Suprapubic skin (tissue), 4 donors: ENCODE data around the gene ATP5PB. TPM values are rescaled to one million over a fixed set of nuclear protein-coding genes. Genes with fewer than 3 reads are reported as not detected.
A peak's percentile ranks its signal among the peaks of the same experiment; 100 is the strongest.

ENCODE experiments used
- DNase-seq, 2 donors: peaks; one replicate each; pipeline ENCODE4 v3.0.0-alpha.2; 2019; ENCODE audit warnings: low spot score in 2 of 2
- H3K27ac ChIP-seq: fragments of 200-600 bp; sonication (generic); one replicate; pipeline ENCODE4 v1.5.1; 2019
- H3K27me3 ChIP-seq: fragments of 200-600 bp; sonication (generic); one replicate; pipeline ENCODE4 v1.5.1; 2019
- H3K36me3 ChIP-seq: fragments of 200-600 bp; sonication (generic); one replicate; pipeline ENCODE4 v1.5.1; 2019
- H3K4me1 ChIP-seq: fragments of 200-600 bp; sonication (generic); one replicate; pipeline ENCODE4 v1.5.1; 2019
- H3K4me3 ChIP-seq: fragments of 200-600 bp; sonication (generic); one replicate; pipeline ENCODE4 v1.5.1; 2019; ENCODE audit warnings: mild to moderate bottlenecking
- H3K9me3 ChIP-seq: fragments of 200-600 bp; sonication (generic); one replicate; pipeline ENCODE4 v1.5.1; 2019
- EP300 ChIP-seq: sonication (generic); formaldehyde crosslinking; IDR thresholded peaks from one replicate; pipeline ENCODE4 v1.6.1; 2017; ENCODE audit warnings: antibody characterized with exemption
- POLR2A ChIP-seq, 2 donors: fragments of 450-650 bp; IDR thresholded peaks; one replicate each; pipeline ENCODE4 v1.6.1; 2017; ENCODE audit warnings: antibody characterized with exemption in 2 of 2, mild to moderate bottlenecking in 2 of 2, moderate library complexity in 2 of 2
- POLR2AphosphoS5 ChIP-seq, 3 donors: sonication (generic); formaldehyde crosslinking; IDR thresholded peaks; one replicate each; pipeline ENCODE4 v1.6.1; 2017; ENCODE audit warnings: antibody characterized with exemption in 3 of 3
- WGBS: methylation state at CpG from one replicate; pipeline ENCODE4 v1.1.5; 2018; 5-methylcytosine and 5-hydroxymethylcytosine counted together
- total RNA-seq, 4 donors: library from RNA; depleted of rRNA; stranded (reverse); fragments of >200 nt; gene quantifications; one replicate each; pipeline ENCODE4 v1.1.0, GENCODE V29; 2016
- TF ChIP-seq, protein P1 (sequence below), 2 donors: fragments of 200-600 bp in 1 of 2; fragments of 450-650 bp in 1 of 2; sonication (generic) in 1 of 2; IDR thresholded peaks; one replicate each; pipeline ENCODE4 v1.5.1; 2016 to 2019; ENCODE audit warnings: antibody characterized with exemption in 2 of 2, mild to moderate bottlenecking in 1 of 2, moderate library complexity in 1 of 2

ATP5PB gene
- total RNA-seq, 4 donors from 2014 or later = 79.6 to 154 (median 140) TPM

DNA sequence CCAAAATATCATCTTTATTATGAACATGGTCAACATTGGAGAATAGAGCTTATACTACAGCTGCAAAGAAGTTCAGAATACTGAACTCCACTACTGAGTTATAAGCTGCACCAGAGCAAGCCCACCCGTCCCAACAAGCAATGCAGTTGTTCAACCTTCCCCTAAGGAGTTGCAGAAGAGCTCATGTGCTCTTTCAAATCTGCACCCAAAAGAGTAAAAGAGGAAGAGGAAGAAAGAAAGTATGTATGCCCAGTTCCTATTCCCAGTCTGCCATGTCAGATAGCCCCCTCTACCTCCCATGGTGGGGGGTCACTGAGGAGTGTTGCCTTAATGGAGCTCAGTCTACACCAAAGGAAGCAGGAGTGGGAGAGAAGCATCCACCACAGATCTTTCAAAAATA lies 31.4 kb downstream of the ATP5PB start:
- no peaks in the 10 kb centered on the region for H3K9me3 ChIP-seq
- H3K27me3 ChIP-seq = no peaks in the 10 kb centered on the region
- H3K27ac ChIP-seq = no peak overlapping the region
- H3K4me1 ChIP-seq = peaks cover 5% of the 10 kb centered on the region
- H3K36me3 ChIP-seq = no peaks in the 10 kb centered on the region
- TF ChIP-seq POLR2A (IDR thresholded peaks at IDR 0.05) (no peak), EP300 (no peak), POLR2AphosphoS5 (IDR thresholded peaks at IDR 0.05) (no peak)
- TF ChIP-seq, protein P1, sequence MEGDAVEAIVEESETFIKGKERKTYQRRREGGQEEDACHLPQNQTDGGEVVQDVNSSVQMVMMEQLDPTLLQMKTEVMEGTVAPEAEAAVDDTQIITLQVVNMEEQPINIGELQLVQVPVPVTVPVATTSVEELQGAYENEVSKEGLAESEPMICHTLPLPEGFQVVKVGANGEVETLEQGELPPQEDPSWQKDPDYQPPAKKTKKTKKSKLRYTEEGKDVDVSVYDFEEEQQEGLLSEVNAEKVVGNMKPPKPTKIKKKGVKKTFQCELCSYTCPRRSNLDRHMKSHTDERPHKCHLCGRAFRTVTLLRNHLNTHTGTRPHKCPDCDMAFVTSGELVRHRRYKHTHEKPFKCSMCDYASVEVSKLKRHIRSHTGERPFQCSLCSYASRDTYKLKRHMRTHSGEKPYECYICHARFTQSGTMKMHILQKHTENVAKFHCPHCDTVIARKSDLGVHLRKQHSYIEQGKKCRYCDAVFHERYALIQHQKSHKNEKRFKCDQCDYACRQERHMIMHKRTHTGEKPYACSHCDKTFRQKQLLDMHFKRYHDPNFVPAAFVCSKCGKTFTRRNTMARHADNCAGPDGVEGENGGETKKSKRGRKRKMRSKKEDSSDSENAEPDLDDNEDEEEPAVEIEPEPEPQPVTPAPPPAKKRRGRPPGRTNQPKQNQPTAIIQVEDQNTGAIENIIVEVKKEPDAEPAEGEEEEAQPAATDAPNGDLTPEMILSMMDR (IDR thresholded peaks at IDR 0.05) = no peak
- WGBS = 86% methylated on average over 1 of the region's 1 CpG
- no peak for DNase-seq
- no peak overlapping the region for H3K4me3 ChIP-seq

DNA sequence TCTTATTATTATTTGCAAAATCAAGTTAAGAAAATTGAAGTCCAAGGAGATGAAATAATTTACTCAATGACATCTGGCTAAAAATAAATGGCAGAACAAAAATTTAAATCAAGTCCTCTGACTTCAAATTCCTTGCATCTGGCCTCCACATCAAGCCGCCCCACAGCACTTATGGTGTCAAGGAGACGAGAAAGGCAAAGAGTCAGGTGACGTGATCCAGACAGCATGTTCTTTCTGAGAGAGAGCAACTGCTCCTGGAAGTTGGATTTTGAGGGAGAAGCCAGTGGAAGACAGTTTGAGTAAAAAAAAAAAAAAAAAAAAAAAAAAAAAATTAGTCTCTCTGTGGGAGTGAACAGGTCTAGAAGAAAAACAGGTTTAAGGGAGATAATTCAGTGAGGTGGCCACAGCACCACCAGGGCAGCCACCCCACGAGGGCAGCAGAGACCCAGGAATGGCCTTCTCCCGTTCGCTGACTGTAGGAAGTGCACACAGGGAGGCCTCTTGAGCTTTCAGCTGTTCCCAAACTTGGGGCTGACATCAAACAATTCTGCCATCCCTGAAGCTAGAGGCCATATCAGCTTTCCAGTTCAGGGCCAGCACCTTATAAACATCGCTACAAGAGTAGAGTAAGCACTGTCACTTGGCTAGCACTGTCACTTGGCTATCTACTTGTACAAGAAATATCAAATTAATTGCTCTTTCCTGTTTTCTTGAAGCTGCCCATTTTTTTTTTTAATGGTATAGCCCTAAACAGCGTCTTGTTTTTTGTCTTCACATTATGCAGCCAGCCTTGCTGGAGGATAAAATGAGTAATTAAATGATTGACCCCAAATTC lies 32.3 kb downstream of the ATP5PB start:
- H3K36me3 ChIP-seq = no peaks in the 10 kb centered on the region
- H3K27me3 ChIP-seq = no peaks in the 10 kb centered on the region
- no peak overlapping the region for H3K27ac ChIP-seq
- H3K4me1 ChIP-seq = peaks cover 5% of the 10 kb centered on the region
- no peak for TF ChIP-seq POLR2A (IDR thresholded peaks at IDR 0.05)
- no peak for TF ChIP-seq POLR2AphosphoS5 (IDR thresholded peaks at IDR 0.05)
- TF ChIP-seq, protein P1 (IDR thresholded peaks at IDR 0.05) = peak; percentile 39 to 42
- no peak for TF ChIP-seq EP300
- 48% methylated on average over 8 of the region's 8 CpGs for WGBS
- DNase-seq = peak in 1 of 2 donors; percentile 77
- no peak overlapping the region for H3K4me3 ChIP-seq
- H3K9me3 ChIP-seq = no peaks in the 10 kb centered on the region

GRCh38 chr1:111483166-111483565 lies 33.9 kb downstream of the ATP5PB start:
- no peaks in the 10 kb centered on the region for H3K4me1 ChIP-seq
- no peaks in the 10 kb centered on the region for H3K9me3 ChIP-seq
- no peaks in the 10 kb centered on the region for H3K36me3 ChIP-seq
- H3K27me3 ChIP-seq = no peaks in the 10 kb centered on the region
- DNase-seq = no peak
- TF ChIP-seq POLR2A (IDR thresholded peaks at IDR 0.05) (no peak), POLR2AphosphoS5 (IDR thresholded peaks at IDR 0.05) (no peak), EP300 (no peak)
- TF ChIP-seq, protein P1 (IDR thresholded peaks at IDR 0.05) = no peak
- H3K27ac ChIP-seq = no peak overlapping the region
- whole genome bisulfite sequencing = 63% methylated on average over 3 of the region's 3 CpGs
- no peak overlapping the region for H3K4me3 ChIP-seq

DNA sequence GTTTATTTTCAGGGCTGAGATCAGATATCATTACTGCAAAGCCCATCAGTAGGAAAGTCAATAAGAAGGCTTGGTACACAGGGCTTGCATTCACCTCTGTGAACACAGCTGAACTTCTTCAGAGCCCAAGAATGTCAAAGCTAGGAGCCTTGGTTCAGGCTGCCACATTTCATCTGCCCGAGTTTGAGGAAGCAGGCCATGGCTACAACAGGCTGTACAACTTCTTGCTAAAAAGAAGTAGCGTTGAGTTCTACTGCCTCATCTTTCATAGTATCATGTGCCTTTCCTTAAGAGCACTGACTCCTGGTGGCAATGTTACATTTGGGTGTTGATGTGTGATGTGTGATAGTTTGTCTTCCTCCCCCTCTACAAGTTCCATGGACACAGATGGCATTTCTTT lies 34.6 kb downstream of the ATP5PB start:
- no peak for DNase-seq
- no peak overlapping the region for H3K27ac ChIP-seq
- no peak overlapping the region for H3K4me3 ChIP-seq
- no peaks in the 10 kb centered on the region for H3K27me3 ChIP-seq
- no peaks in the 10 kb centered on the region for H3K36me3 ChIP-seq
- TF ChIP-seq POLR2A (IDR thresholded peaks at IDR 0.05) (no peak), EP300 (no peak), POLR2AphosphoS5 (IDR thresholded peaks at IDR 0.05) (no peak)
- TF ChIP-seq, protein P1 (IDR thresholded peaks at IDR 0.05) = no peak
- no peaks in the 10 kb centered on the region for H3K9me3 ChIP-seq
- WGBS = 84% methylated on average over 2 of the region's 2 CpGs
- H3K4me1 ChIP-seq = no peaks in the 10 kb centered on the region

DNA sequence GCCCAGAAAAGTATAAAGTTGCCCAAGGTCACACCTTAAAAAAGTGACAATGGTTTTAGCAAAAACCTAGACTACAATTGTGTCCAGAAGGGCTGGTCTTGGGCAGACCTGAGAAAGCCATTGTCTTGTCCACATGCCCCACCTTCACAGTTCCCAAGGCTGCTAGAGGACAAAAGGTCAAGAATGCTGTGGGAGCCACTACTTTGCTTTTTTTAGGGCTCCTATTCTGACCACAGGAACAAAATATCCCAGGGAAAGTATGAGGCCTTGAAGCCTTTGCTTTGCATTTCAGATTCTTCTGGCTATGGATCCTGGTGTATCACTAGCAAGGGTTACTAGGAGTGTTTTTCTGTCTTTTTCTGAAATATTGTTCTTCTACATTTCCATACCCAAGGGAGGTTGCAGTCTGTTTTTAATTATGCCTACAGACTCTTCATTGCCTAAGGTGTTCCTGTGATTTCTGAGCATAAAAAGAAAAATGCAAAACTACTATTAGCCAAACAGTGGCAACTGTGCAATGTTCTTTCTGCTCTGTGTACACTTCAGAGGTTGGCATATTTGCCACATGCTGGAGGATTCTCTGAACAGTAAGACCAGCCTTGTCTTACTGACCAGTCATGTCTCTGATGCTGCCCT lies 35.2 kb downstream of the ATP5PB start:
- TF ChIP-seq EP300 (no peak), POLR2AphosphoS5 (IDR thresholded peaks at IDR 0.05) (no peak), POLR2A (IDR thresholded peaks at IDR 0.05) (no peak)
- TF ChIP-seq, protein P1 (IDR thresholded peaks at IDR 0.05) = no peak
- Histone ChIP-seq H3K27me3 (no peaks in the 10 kb centered on the region), H3K4me3 (no peak overlapping the region), H3K4me1 (no peaks in the 10 kb centered on the region), H3K36me3 (no peaks in the 10 kb centered on the region), H3K9me3 (no peaks in the 10 kb centered on the region), H3K27ac (no peak overlapping the region)
- DNase-seq = no peak
